Measurements from ENCODE around the gene KRT79.

The KRT79 gene

GRCh38 chr12:52772188-52772587, 61.9 kb downstream of the KRT79 start:
- DNase-seq (ENCODE audit: low read depth in 3 of 3) = no peak

- DNase-seq (ENCODE audit: low read depth in 3 of 3) = no peak
These were observed 62.6 kb downstream of the KRT79 start for GRCh38 chr12:52771505-52771904.
